ENCODE results near the gene FCRL5. TPM values are rescaled to one million over a fixed set of nuclear protein-coding genes. Genes with fewer than 3 reads are reported as not detected.

FCRL5 gene
- total RNA-seq, 1 donor from 2014 or later = not detected

- H3K4me3 ChIP-seq (ENCODE audit: insufficient read depth, low read depth, low read length) = no peak overlapping the region
- no peaks in the 10 kb centered on the region for H3K4me1 ChIP-seq (ENCODE audit: insufficient read depth, low read length)
- H3K79me2 ChIP-seq (ENCODE audit: insufficient read depth, low read length) = no peaks in the 10 kb centered on the region
- peaks cover 2% of the 10 kb centered on the region for H3K27me3 ChIP-seq (ENCODE audit: insufficient read depth, low read length)
- H2AFZ ChIP-seq (ENCODE audit: low read depth, low read length) = no peak overlapping the region
- no peak for TF ChIP-seq CTCF (IDR thresholded peaks at IDR 0.05; ENCODE audit: insufficient read depth, low read depth, low read length)
- TF ChIP-seq EZH2 (IDR thresholded peaks at IDR 0.05; ENCODE audit: insufficient read depth, low read length) = no peak
- no peaks in the 10 kb centered on the region for H3K36me3 ChIP-seq (ENCODE audit: insufficient read depth, low read length)
- FAIRE-seq (no peak), DNase-seq (ENCODE audit: low read depth) (no peak)
- H3K36me3 Mint-ChIP-seq (ENCODE audit: low read depth, unreplicated experiment) = no peaks in the 10 kb centered on the region
- no peak overlapping the region for H3K27ac ChIP-seq (ENCODE audit: low read depth, low read length)
- peaks cover 3% of the 10 kb centered on the region for H3K4me1 Mint-ChIP-seq (ENCODE audit: low read depth, unreplicated experiment)
- H4K20me1 ChIP-seq (ENCODE audit: insufficient read depth, low read length) = no peaks in the 10 kb centered on the region
- peaks cover 10% of the 10 kb centered on the region for H3K27me3 Mint-ChIP-seq (ENCODE audit: low read depth, unreplicated experiment)
- H3K9ac ChIP-seq (ENCODE audit: low read length) = no peak overlapping the region
- no peaks in the 10 kb centered on the region for H3K9me3 ChIP-seq (ENCODE audit: insufficient read depth, low read depth, low read length)
- H3K27ac Mint-ChIP-seq (ENCODE audit: unreplicated experiment) = no peak overlapping the region
- H3K9me3 Mint-ChIP-seq (ENCODE audit: unreplicated experiment) = peaks cover 3% of the 10 kb centered on the region
- H3K4me3 Mint-ChIP-seq (ENCODE audit: unreplicated experiment) = no peak overlapping the region
- H3K4me2 ChIP-seq (ENCODE audit: low read length) = no peak overlapping the region
Measured at GRCh38 chr1:157482717-157483116, 69.6 kb downstream of the FCRL5 start.

DNA sequence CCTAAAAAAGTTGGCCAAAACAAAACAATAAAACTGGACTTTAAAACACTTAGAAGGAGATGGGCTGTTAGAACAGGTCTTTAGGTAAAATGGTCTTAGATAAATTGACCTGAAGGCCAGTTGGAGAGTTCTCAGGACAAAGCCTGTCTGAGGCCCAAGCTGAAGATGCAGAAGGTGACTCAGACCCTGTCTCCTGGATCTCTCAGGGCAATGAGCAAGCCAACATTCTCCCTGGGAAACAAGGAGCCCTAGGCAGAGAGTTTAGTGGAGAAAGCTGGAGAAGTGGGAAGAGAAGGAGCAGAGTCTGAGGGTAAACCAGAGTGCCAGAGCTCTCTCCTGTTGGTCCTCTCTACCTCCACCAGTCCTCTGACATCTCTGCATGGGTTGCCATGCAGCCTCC, 70.1 kb downstream of the FCRL5 start:
- Histone ChIP-seq H4K20me1 (ENCODE audit: insufficient read depth, low read length) (no peaks in the 10 kb centered on the region), H3K27me3 (ENCODE audit: insufficient read depth, low read length) (peaks cover 2% of the 10 kb centered on the region), H3K4me1 (ENCODE audit: insufficient read depth, low read length) (no peaks in the 10 kb centered on the region), H3K4me2 (ENCODE audit: low read length) (no peak overlapping the region), H3K27ac (ENCODE audit: low read depth, low read length) (no peak overlapping the region), H3K36me3 (ENCODE audit: insufficient read depth, low read length) (no peaks in the 10 kb centered on the region), H3K9me3 (ENCODE audit: insufficient read depth, low read depth, low read length) (no peaks in the 10 kb centered on the region), H3K4me3 (ENCODE audit: insufficient read depth, low read depth, low read length) (no peak overlapping the region), H3K79me2 (ENCODE audit: insufficient read depth, low read length) (no peaks in the 10 kb centered on the region), H2AFZ (ENCODE audit: low read depth, low read length) (no peak overlapping the region), H3K9ac (ENCODE audit: low read length) (no peak overlapping the region)
- H3K9me3 Mint-ChIP-seq (ENCODE audit: unreplicated experiment) = peaks cover 5% of the 10 kb centered on the region
- TF ChIP-seq CTCF (IDR thresholded peaks at IDR 0.05; ENCODE audit: insufficient read depth, low read depth, low read length) = no peak
- TF ChIP-seq EZH2 (IDR thresholded peaks at IDR 0.05; ENCODE audit: insufficient read depth, low read length) = no peak
- FAIRE-seq = no peak
- no peak overlapping the region for H3K4me3 Mint-ChIP-seq (ENCODE audit: unreplicated experiment)
- peaks cover 10% of the 10 kb centered on the region for H3K27me3 Mint-ChIP-seq (ENCODE audit: low read depth, unreplicated experiment)
- H3K4me1 Mint-ChIP-seq (ENCODE audit: low read depth, unreplicated experiment) = peaks cover 3% of the 10 kb centered on the region
- H3K27ac Mint-ChIP-seq (ENCODE audit: unreplicated experiment) = no peak overlapping the region
- no peak for DNase-seq (ENCODE audit: low read depth)
- H3K36me3 Mint-ChIP-seq (ENCODE audit: low read depth, unreplicated experiment) = no peaks in the 10 kb centered on the region

- DNase-seq (ENCODE audit: low read depth) = no peak
- Mint-ChIP-seq H3K36me3 (ENCODE audit: low read depth, unreplicated experiment) (no peaks in the 10 kb centered on the region), H3K4me3 (ENCODE audit: unreplicated experiment) (no peak overlapping the region), H3K9me3 (ENCODE audit: unreplicated experiment) (peaks cover 6% of the 10 kb centered on the region), H3K27me3 (ENCODE audit: low read depth, unreplicated experiment) (peaks cover 10% of the 10 kb centered on the region), H3K4me1 (ENCODE audit: low read depth, unreplicated experiment) (no peaks in the 10 kb centered on the region), H3K27ac (ENCODE audit: unreplicated experiment) (no peak overlapping the region)
- Histone ChIP-seq H2AFZ (ENCODE audit: low read depth, low read length) (no peak overlapping the region), H3K79me2 (ENCODE audit: insufficient read depth, low read length) (no peaks in the 10 kb centered on the region), H3K4me2 (ENCODE audit: low read length) (no peak overlapping the region), H3K9me3 (ENCODE audit: insufficient read depth, low read depth, low read length) (no peaks in the 10 kb centered on the region), H3K36me3 (ENCODE audit: insufficient read depth, low read length) (no peaks in the 10 kb centered on the region), H3K27ac (ENCODE audit: low read depth, low read length) (no peak overlapping the region), H3K9ac (ENCODE audit: low read length) (no peak overlapping the region), H3K27me3 (ENCODE audit: insufficient read depth, low read length) (peaks cover 2% of the 10 kb centered on the region), H3K4me1 (ENCODE audit: insufficient read depth, low read length) (no peaks in the 10 kb centered on the region), H4K20me1 (ENCODE audit: insufficient read depth, low read length) (no peaks in the 10 kb centered on the region), H3K4me3 (ENCODE audit: insufficient read depth, low read depth, low read length) (no peak overlapping the region)
- FAIRE-seq = no peak
- no peak for TF ChIP-seq CTCF (IDR thresholded peaks at IDR 0.05; ENCODE audit: insufficient read depth, low read depth, low read length)
- TF ChIP-seq EZH2 (IDR thresholded peaks at IDR 0.05; ENCODE audit: insufficient read depth, low read length) = no peak
Measured at GRCh38 chr1:157478030-157478429, 74.3 kb downstream of the FCRL5 start.
